Esophagus muscularis mucosa (tissue), 4 donors: ENCODE measurements around the gene TCAIM. TPM values are rescaled to one million over a fixed set of nuclear protein-coding genes. Genes with fewer than 3 reads are reported as not detected.

Source experiments
- DNase-seq: peaks from one replicate; pipeline ENCODE4 v3.0.0-alpha.2; 2017; ENCODE audit errors: extremely low spot score
- H3K27ac ChIP-seq, 4 donors: fragments of 200-600 bp; sonication (generic); replicated peaks in 1 of 4; 1 replicate in 3 of 4; 2 replicates in 1 of 4; pipeline ENCODE4 v1.5.1; 2016 to 2019; ENCODE audit warnings: mild to moderate bottlenecking in 1 of 4
- H3K27me3 ChIP-seq, 4 donors: fragments of 200-600 bp; sonication (generic); one replicate each; pipeline versions ENCODE4 v1.5.1 to v1.6.0; 2016 to 2019
- H3K36me3 ChIP-seq, 4 donors: fragments of 200-600 bp; sonication (generic); one replicate each; pipeline ENCODE4 v1.5.1; 2016 to 2019
- H3K4me1 ChIP-seq, 4 donors: fragments of 200-600 bp; sonication (generic); one replicate each; pipeline ENCODE4 v1.5.1; 2016 to 2019
- H3K4me3 ChIP-seq, 4 donors: fragments of 200-600 bp; sonication (generic); 1 replicate in 2 of 4; 2 replicates in 2 of 4; pipeline ENCODE4 v1.5.1; 2016 to 2019; ENCODE audit warnings: mild to moderate bottlenecking in 4 of 4, moderate library complexity in 1 of 4
- H3K9me3 ChIP-seq, 4 donors: fragments of 200-600 bp; sonication (generic); 1 replicate in 3 of 4; 2 replicates in 1 of 4; pipeline ENCODE4 v1.5.1; 2016 to 2019
- CTCF ChIP-seq, 3 experiments: fragments of 200-600 bp in 2 of 3; fragments of 450-650 bp in 1 of 3; sonication (generic) in 2 of 3; IDR thresholded peaks; one replicate each; pipeline ENCODE4 v1.5.1; 2017 to 2019; ENCODE audit warnings: antibody characterized with exemption in 3 of 3, mild to moderate bottlenecking in 2 of 3, moderate library complexity in 1 of 3
- EP300 ChIP-seq: sonication (generic); formaldehyde crosslinking; IDR thresholded peaks from one replicate; pipeline ENCODE4 v1.6.1; 2017; ENCODE audit warnings: antibody characterized with exemption
- POLR2A ChIP-seq: fragments of 450-650 bp; IDR thresholded peaks from one replicate; pipeline ENCODE4 v1.6.1; 2017; ENCODE audit warnings: antibody characterized with exemption, moderate library complexity, mild to moderate bottlenecking, low read depth
- POLR2AphosphoS5 ChIP-seq, 2 donors: sonication (generic); formaldehyde crosslinking; IDR thresholded peaks; one replicate each; pipeline ENCODE4 v1.6.1; 2017; ENCODE audit warnings: antibody characterized with exemption in 2 of 2
- WGBS: methylation state at CpG from one replicate; pipeline ENCODE4 v1.1.5; 2018; 5-methylcytosine and 5-hydroxymethylcytosine counted together
- intact Hi-C: fragments of 100-400 bp; cut with DNase I; formaldehyde crosslinking; loops from one replicate; pipeline ENCODE4 v1.15.1; 2023
- total RNA-seq, 4 donors: library from RNA; depleted of rRNA; stranded (reverse); fragments of >200 nt; gene quantifications; one replicate each; pipeline versions ENCODE4 v1.1.0 to v1.2.1, GENCODE V29; 2016

Gene TCAIM
- total RNA-seq, 4 donors from 2014 or later: 32.0 to 46.4 (median 36.5) TPM

DNA sequence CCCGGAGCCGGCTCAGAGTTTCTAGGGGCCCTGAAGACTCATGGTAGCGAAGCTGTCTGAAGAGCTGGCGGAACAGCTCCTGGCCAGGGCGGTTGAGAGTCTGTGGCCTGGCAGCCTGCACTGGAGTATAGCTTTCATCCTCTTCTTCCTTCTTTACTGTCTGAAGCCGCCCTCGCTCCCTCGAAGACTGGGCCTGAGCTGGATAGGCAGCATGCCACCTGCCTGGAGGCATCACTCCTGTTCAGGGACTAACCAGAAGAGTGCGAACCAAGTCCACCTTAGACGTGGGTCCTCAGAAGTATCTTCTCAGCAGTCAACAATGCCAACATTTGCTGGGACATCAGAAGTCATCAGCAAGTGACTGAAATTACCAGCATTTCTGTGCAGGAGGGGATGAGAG, 116.8 kb downstream of the TCAIM start:
- intact Hi-C loops: no loop called here
- no peak overlapping the region for H3K27ac ChIP-seq
- WGBS: 96% methylated on average over 10 of the region's 10 CpGs
- no peaks in the 10 kb centered on the region for H3K4me1 ChIP-seq
- H3K4me3 ChIP-seq: no peak overlapping the region
- peaks cover 53 to 79% (median 70%) of the 10 kb centered on the region in 4 donors for H3K36me3 ChIP-seq
- no peaks in the 10 kb centered on the region for H3K27me3 ChIP-seq
- peaks cover 0 to 6% (median under 1%) of the 10 kb centered on the region in 4 donors for H3K9me3 ChIP-seq
- no peak for DNase-seq
- TF ChIP-seq CTCF (IDR thresholded peaks at IDR 0.05) (no peak), POLR2A (no peak), EP300 (no peak), POLR2AphosphoS5 (IDR thresholded peaks at IDR 0.05) (no peak)

Other genes with a start within 250 kb of the TCAIM start
- gene TOPAZ1, start 96.9 kb upstream of the TCAIM start, total RNA-seq: not detected
- gene ZNF445, start 138.9 kb downstream of the TCAIM start, total RNA-seq: 10 to 100 TPM in 2 of 4 donors, 1 to 10 TPM in 2; 6.5 to 11.9 (median 10.1) TPM
- 1 to 10 TPM; 1.8 to 6.6 (median 3.9) TPM for gene ZKSCAN7, start 216.4 kb downstream of the TCAIM start, total RNA-seq
- gene ZNF660, start 246.2 kb downstream of the TCAIM start, total RNA-seq: 1 to 10 TPM; 2.1 to 2.9 (median 2.6) TPM